ENCODE data around the gene TSPAN14. TPM values are rescaled to one million over a fixed set of nuclear protein-coding genes. Genes with fewer than 3 reads are reported as not detected.
A peak's percentile ranks its signal among the peaks of the same experiment; 100 is the strongest.

The TSPAN14 gene
- total RNA-seq, 1 donor from 2014 or later: 126 TPM

DNA sequence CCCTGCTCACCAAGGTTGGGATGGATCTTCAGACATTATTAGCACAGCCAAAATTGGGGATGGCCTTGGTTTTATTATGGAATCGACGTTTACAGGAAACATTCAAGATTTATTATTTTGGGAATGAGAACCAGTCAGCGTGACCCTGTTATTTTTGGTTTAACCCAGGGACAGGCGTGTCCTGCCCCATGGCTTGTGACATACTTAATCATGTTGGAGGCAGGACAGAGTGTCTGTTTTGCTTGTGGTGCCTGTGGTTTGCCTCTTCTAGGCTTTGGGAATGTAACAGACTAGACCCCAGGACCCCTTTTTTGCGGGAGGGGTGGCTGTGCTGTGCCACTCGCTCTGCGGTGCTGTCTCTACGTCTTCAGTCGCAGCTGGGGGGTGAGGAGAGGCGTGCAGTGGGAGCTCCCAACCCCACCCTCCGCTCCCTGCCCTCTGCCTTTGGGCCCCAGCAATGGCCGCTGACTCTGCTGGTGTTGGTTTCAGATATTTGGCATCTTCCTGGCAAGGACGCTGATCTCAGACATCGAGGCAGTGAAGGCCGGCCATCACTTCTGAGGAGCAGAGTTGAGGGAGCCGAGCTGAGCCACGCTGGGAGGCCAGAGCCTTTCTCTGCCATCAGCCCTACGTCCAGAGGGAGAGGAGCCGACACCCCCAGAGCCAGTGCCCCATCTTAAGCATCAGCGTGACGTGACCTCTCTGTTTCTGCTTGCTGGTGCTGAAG is 63.5 kb downstream of the TSPAN14 start:
- Mint-ChIP-seq H3K27ac (peak overlapping the region; percentile 76), H3K9me3 (ENCODE audit: low read depth) (no peaks in the 10 kb centered on the region), H3K4me3 (ENCODE audit: low read depth) (no peak overlapping the region), H3K36me3 (ENCODE audit: insufficient read depth) (peaks cover 27% of the 10 kb centered on the region), H3K27me3 (no peaks in the 10 kb centered on the region), H3K4me1 (ENCODE audit: low read depth) (no peaks in the 10 kb centered on the region)
- TF ChIP-seq, protein P1, sequence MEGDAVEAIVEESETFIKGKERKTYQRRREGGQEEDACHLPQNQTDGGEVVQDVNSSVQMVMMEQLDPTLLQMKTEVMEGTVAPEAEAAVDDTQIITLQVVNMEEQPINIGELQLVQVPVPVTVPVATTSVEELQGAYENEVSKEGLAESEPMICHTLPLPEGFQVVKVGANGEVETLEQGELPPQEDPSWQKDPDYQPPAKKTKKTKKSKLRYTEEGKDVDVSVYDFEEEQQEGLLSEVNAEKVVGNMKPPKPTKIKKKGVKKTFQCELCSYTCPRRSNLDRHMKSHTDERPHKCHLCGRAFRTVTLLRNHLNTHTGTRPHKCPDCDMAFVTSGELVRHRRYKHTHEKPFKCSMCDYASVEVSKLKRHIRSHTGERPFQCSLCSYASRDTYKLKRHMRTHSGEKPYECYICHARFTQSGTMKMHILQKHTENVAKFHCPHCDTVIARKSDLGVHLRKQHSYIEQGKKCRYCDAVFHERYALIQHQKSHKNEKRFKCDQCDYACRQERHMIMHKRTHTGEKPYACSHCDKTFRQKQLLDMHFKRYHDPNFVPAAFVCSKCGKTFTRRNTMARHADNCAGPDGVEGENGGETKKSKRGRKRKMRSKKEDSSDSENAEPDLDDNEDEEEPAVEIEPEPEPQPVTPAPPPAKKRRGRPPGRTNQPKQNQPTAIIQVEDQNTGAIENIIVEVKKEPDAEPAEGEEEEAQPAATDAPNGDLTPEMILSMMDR (IDR thresholded peaks at IDR 0.05; ENCODE audit: unreplicated experiment): no peak
- DNase-seq (ENCODE audit: low spot score, unreplicated experiment): no peak

DNA sequence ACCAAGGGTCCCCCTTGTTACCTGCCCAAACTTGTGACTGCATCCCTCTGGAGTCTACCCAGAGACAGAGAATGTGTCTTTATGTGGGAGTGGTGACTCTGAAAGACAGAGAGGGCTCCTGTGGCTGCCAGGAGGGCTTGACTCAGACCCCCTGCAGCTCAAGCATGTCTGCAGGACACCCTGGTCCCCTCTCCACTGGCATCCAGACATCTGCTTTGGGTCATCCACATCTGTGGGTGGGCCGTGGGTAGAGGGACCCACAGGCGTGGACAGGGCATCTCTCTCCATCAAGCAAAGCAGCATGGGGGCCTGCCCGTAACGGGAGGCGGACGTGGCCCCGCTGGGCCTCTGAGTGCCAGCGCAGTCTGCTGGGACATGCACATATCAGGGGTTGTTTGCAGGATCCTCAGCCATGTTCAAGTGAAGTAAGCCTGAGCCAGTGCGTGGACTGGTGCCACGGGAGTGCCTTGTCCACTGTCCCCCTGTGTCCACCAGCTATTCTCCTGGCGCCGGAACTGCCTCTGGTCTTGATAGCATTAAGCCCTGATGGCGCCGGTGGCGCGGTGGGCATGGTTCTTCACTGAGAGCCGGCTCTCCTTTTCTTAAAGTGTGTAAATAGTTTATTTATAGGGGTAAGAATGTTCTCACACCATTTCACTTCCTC is 64.2 kb downstream of the TSPAN14 start:
- Mint-ChIP-seq H3K9me3 (ENCODE audit: low read depth) (no peaks in the 10 kb centered on the region), H3K4me1 (ENCODE audit: low read depth) (no peaks in the 10 kb centered on the region), H3K4me3 (ENCODE audit: low read depth) (no peak overlapping the region), H3K27ac (peak overlapping the region; percentile 76), H3K27me3 (no peaks in the 10 kb centered on the region), H3K36me3 (ENCODE audit: insufficient read depth) (peaks cover 22% of the 10 kb centered on the region)
- DNase-seq (ENCODE audit: low spot score, unreplicated experiment): no peak
- TF ChIP-seq, protein P1 (IDR thresholded peaks at IDR 0.05; ENCODE audit: unreplicated experiment): no peak

GRCh38 chr10:80518807-80519360 is 64.8 kb downstream of the TSPAN14 start:
- Mint-ChIP-seq H3K36me3 (ENCODE audit: insufficient read depth) (peaks cover 22% of the 10 kb centered on the region), H3K9me3 (ENCODE audit: low read depth) (no peaks in the 10 kb centered on the region), H3K27ac (no peak overlapping the region), H3K27me3 (no peaks in the 10 kb centered on the region), H3K4me1 (ENCODE audit: low read depth) (no peaks in the 10 kb centered on the region), H3K4me3 (ENCODE audit: low read depth) (no peak overlapping the region)
- DNase-seq (ENCODE audit: low spot score, unreplicated experiment): no peak
- TF ChIP-seq, protein P1 (IDR thresholded peaks at IDR 0.05; ENCODE audit: unreplicated experiment): no peak

DNA sequence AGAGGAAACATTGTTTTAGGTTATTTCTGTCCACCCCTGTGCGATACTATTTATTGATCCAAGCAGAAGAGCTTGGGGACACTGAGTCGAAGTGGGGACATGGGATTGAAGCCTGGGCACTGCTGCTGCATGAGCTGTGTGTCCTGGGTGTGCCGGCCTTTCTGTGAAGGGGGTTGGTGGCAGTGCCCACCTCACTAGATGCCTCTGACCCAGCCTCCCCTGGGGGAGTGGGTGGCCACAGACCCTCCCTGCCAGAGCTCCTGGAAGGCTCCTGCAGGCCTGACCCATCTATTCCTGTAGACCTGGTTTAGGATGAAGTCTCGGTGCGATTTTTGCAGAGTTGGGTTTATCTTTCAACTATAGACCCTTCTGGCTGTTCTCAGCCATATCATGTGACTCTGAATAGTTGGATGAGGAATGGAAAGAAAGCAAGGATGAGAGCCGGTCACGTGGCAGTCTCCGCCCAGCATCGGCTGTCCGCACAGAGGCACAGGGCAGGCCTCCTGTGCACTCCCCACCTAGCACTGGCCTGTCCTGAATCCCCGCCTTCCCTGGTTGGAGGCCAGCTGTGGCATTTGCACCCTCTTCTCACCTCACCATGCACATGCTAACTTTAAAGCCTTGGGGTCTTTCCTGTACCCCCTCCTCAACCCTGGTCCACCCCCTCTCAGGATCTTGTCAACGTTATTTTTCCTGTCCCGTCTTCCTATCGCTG is 66.0 kb downstream of the TSPAN14 start:
- no peak for DNase-seq (ENCODE audit: low spot score, unreplicated experiment)
- Mint-ChIP-seq H3K4me3 (ENCODE audit: low read depth) (no peak overlapping the region), H3K36me3 (ENCODE audit: insufficient read depth) (peaks cover 16% of the 10 kb centered on the region), H3K9me3 (ENCODE audit: low read depth) (no peaks in the 10 kb centered on the region), H3K27ac (no peak overlapping the region), H3K4me1 (ENCODE audit: low read depth) (no peaks in the 10 kb centered on the region), H3K27me3 (no peaks in the 10 kb centered on the region)
- TF ChIP-seq, protein P1 (IDR thresholded peaks at IDR 0.05; ENCODE audit: unreplicated experiment): no peak
